Activated CD4-positive, alpha-beta memory T cell treated with anti-CD3 and anti-CD28 coated beads, Interleukin-2, amount 10 ng/mL, durations not matched to agents 7 days and 5 days (primary cell): ENCODE results near the gene MCF2L2. TPM values are rescaled to one million over a fixed set of nuclear protein-coding genes. Genes with fewer than 3 reads are reported as not detected.

Experiments
- CTCF ChIA-PET: fragments of 350-600 bp; sonication (Branson Sonifier 250); formaldehyde crosslinking; loops from one replicate; lab custom pipeline; 2021; ENCODE audit warnings: antibody characterized with exemption, inconsistent platforms; lab: Charles Lee
- POLR2A ChIA-PET: fragments of 350-600 bp; sonication (Branson Sonifier 250); formaldehyde crosslinking; loops from one replicate; lab custom pipeline; 2021; ENCODE audit warnings: antibody characterized with exemption; lab: Charles Lee
- DNase-seq: peaks from one replicate; pipeline ENCODE4 v3.0.0-alpha.2; 2020
- H3K27ac Mint-ChIP-seq: one replicate; pipeline ENCODE4 v1.8.0; 2021; ENCODE audit warnings: mild to moderate bottlenecking, mixed read lengths
- H3K27me3 Mint-ChIP-seq: one replicate; pipeline ENCODE4 v1.8.0; 2021; ENCODE audit warnings: mixed read lengths
- H3K36me3 Mint-ChIP-seq: one replicate; pipeline ENCODE4 v1.8.0; 2021; ENCODE audit warnings: low read depth, mixed read lengths
- H3K4me1 Mint-ChIP-seq: one replicate; pipeline ENCODE4 v1.8.0; 2021; ENCODE audit warnings: mixed read lengths
- H3K4me3 Mint-ChIP-seq: one replicate; pipeline ENCODE4 v1.8.0; 2021; ENCODE audit warnings: mild to moderate bottlenecking, mixed read lengths
- H3K9me3 Mint-ChIP-seq: one replicate; pipeline ENCODE4 v1.8.0; 2021; ENCODE audit warnings: mixed read lengths
- total RNA-seq, 2 experiments: library from RNA; stranded (reverse); gene quantifications; one replicate each; pipeline ENCODE4 v1.2.3, GENCODE V29; 2021

The MCF2L2 gene
- total RNA-seq, 2 experiments from 2014 or later: 6.6 to 7.0 TPM

- Mint-ChIP-seq H3K36me3 (peaks cover 3% of the 10 kb centered on the region), H3K27ac (peak overlapping the region; percentile 87), H3K27me3 (no peaks in the 10 kb centered on the region), H3K4me3 (no peak overlapping the region), H3K9me3 (no peaks in the 10 kb centered on the region), H3K4me1 (peaks cover 29% of the 10 kb centered on the region)
- DNase-seq: no peak
- POLR2A ChIA-PET: interaction anchor here (1.2 to 2.4 kb wide), 2 partner anchors 12 to 14 kb away, joined by 3 to 6 read pairs; no protein-coding TSS in a partner anchor
- CTCF ChIA-PET: interaction anchor here (0.7 kb wide), 1 partner anchor 874 kb away, joined by 3 read pairs; no protein-coding TSS in a partner anchor
Measured at GRCh38 chr3:183287301-183287971, 141.0 kb downstream of the MCF2L2 start.

DNA sequence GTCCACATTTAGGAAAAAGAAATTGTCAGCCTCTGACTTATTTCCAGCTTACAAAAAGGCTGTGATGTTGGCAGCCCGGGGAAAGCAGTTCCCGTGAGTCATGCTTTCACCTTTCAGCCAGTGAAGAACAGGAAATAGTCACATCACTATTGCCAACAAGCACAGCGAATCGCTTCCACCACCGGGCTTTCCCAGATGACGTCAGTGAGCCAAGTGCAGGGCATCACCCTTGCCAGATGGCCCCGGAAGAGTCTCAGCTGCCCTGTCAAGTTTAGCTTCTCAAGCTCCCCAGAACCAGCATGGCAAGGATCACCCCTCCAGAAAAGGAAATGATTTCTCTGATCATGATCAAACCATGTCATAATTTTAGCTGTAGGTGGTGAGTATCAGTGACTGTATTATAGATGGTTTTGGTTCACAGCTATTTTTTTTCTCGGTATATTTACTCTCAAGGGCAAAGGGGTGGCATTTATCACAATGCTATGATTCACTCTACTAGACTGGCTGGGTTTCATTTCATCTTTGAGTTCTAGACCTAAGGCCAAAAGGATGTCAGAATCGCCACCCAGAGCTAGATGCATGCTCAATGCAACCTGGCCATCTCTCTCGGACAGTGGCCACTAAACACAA is 142.5 kb downstream of the MCF2L2 start:
- Mint-ChIP-seq H3K36me3 (peaks cover 3% of the 10 kb centered on the region), H3K27ac (peak overlapping the region; percentile 87), H3K4me1 (peaks cover 29% of the 10 kb centered on the region), H3K27me3 (no peaks in the 10 kb centered on the region), H3K4me3 (peak overlapping the region; percentile 58), H3K9me3 (no peaks in the 10 kb centered on the region)
- ChIA-PET CTCF (interaction anchor here (0.7 to 2.1 kb wide), 8 partner anchors 11 to 102 kb away, joined by 3 to 8 read pairs (median 4); no protein-coding TSS in a partner anchor), POLR2A (interaction anchor here (1.0 to 2.4 kb wide), 7 partner anchors 11 to 599 kb away, joined by 3 to 6 read pairs (median 4); partner anchors contain the start of gene PARL)
- peak; percentile 92 for DNase-seq

- DNase-seq: no peak
- Mint-ChIP-seq H3K27me3 (no peaks in the 10 kb centered on the region), H3K4me1 (peaks cover 29% of the 10 kb centered on the region), H3K9me3 (no peaks in the 10 kb centered on the region), H3K36me3 (peaks cover 3% of the 10 kb centered on the region), H3K27ac (peak overlapping the region; percentile 87), H3K4me3 (no peak overlapping the region)
- CTCF ChIA-PET: interaction anchor here (1.2 to 2.1 kb wide), 5 partner anchors 14 to 98 kb away, joined by 3 to 8 read pairs (median 6); no protein-coding TSS in a partner anchor
- POLR2A ChIA-PET: interaction anchor here (1.0 to 2.4 kb wide), 7 partner anchors 12 to 599 kb away, joined by 3 to 6 read pairs (median 4); partner anchors contain the start of gene PARL
Measured at GRCh38 chr3:183285318-183285717, 143.1 kb downstream of the MCF2L2 start.

DNA sequence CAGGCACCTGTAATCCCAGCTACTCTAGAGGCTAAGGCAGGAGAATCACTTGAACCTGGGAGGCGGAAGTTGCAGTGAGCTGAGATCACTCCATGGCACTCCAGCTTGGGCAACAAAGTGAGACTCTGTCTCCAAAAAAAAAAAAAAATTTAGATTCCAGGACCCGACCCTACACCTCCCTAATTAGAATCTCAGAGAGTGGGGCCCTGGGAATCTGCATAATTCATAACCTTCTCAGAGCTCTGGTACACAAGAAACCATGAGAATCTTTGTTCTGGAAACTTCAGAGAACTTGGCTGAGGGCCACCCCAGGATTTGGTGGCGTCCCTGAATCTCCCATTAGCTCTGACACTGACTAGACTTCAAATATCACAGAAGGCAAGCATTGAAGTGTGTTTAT is 143.8 kb downstream of the MCF2L2 start:
- Mint-ChIP-seq H3K4me1 (peaks cover 29% of the 10 kb centered on the region), H3K36me3 (peaks cover 3% of the 10 kb centered on the region), H3K27ac (no peak overlapping the region), H3K27me3 (no peaks in the 10 kb centered on the region), H3K9me3 (no peaks in the 10 kb centered on the region), H3K4me3 (no peak overlapping the region)
- ChIA-PET CTCF (interaction anchor here (2.1 kb wide), 1 partner anchor 27 kb away, joined by 7 read pairs; no protein-coding TSS in a partner anchor), POLR2A (no interaction called here)
- DNase-seq: no peak

DNA sequence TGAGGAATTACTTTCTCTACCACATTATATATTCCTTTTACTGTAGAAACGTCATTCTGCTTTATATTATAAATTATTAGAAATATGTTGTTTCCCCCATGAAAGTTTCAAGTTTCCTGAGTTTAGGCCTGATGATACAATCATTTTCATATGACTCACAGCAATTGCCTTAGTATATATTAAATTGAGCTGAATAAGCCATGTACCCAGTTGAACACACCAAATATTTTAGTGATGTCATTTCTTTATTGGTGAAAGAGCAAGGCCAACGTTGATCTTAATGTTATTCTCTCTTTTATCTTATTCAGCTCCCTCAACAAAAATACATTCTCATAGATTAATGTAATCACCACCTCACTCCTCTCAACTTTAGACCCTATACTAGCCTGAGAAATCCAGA is 144.5 kb downstream of the MCF2L2 start:
- H3K36me3 Mint-ChIP-seq: no peaks in the 10 kb centered on the region
- peaks cover 29% of the 10 kb centered on the region for H3K4me1 Mint-ChIP-seq
- no peak overlapping the region for H3K4me3 Mint-ChIP-seq
- H3K27me3 Mint-ChIP-seq: no peaks in the 10 kb centered on the region
- no peak for DNase-seq
- H3K27ac Mint-ChIP-seq: no peak overlapping the region
- no peaks in the 10 kb centered on the region for H3K9me3 Mint-ChIP-seq
- ChIA-PET CTCF (no interaction called here), POLR2A (no interaction called here)

DNA sequence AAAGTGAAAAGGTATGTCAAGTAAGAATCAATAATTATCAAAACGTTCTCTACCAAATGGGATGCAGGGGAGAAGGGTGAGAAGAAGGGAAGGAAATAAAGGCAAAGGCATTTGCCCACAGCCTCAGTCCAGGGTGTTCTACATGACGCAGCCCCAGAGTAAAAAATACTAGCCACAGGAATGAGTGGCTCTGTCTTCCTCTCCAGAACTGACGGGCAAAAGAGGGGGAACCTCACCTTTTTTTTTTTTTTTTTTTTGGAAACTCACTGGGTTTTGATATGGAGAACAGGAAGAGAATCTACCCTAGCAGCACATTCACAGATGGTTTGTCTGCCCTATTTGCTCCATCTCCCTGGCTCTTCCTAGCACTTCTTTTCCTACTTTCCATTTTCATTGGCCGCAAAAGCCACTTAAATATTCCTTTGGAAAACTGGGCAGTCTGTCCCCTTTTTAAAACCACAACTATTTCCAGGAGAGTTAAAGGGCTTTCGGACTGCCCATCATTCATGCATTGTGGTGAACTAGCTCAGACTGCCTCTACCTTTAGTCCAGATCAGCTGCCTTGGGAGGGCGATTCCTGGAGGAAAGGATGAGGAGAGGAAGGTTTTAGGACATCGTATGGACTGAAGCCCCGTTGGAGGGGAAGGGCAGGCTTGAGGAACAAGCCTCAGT is 147.2 kb downstream of the MCF2L2 start:
- Mint-ChIP-seq H3K4me1 (peaks cover 19% of the 10 kb centered on the region), H3K27ac (no peak overlapping the region), H3K27me3 (no peaks in the 10 kb centered on the region), H3K9me3 (no peaks in the 10 kb centered on the region), H3K36me3 (no peaks in the 10 kb centered on the region), H3K4me3 (no peak overlapping the region)
- CTCF ChIA-PET: no interaction called here
- DNase-seq: no peak
- POLR2A ChIA-PET: no interaction called here

GRCh38 chr3:183279371-183279770 is 149.0 kb downstream of the MCF2L2 start:
- peaks cover 3% of the 10 kb centered on the region for H3K4me1 Mint-ChIP-seq
- no peak overlapping the region for H3K4me3 Mint-ChIP-seq
- CTCF ChIA-PET: no interaction called here
- H3K9me3 Mint-ChIP-seq: no peaks in the 10 kb centered on the region
- DNase-seq: no peak
- H3K36me3 Mint-ChIP-seq: no peaks in the 10 kb centered on the region
- POLR2A ChIA-PET: no interaction called here
- H3K27me3 Mint-ChIP-seq: no peaks in the 10 kb centered on the region
- H3K27ac Mint-ChIP-seq: no peak overlapping the region

GRCh38 chr3:183278479-183279088 is 149.8 kb downstream of the MCF2L2 start:
- no peak overlapping the region for H3K4me3 Mint-ChIP-seq
- DNase-seq: no peak
- H3K36me3 Mint-ChIP-seq: no peaks in the 10 kb centered on the region
- ChIA-PET CTCF (no interaction called here), POLR2A (no interaction called here)
- H3K27me3 Mint-ChIP-seq: no peaks in the 10 kb centered on the region
- H3K27ac Mint-ChIP-seq: no peak overlapping the region
- H3K4me1 Mint-ChIP-seq: no peaks in the 10 kb centered on the region
- H3K9me3 Mint-ChIP-seq: no peaks in the 10 kb centered on the region

DNA sequence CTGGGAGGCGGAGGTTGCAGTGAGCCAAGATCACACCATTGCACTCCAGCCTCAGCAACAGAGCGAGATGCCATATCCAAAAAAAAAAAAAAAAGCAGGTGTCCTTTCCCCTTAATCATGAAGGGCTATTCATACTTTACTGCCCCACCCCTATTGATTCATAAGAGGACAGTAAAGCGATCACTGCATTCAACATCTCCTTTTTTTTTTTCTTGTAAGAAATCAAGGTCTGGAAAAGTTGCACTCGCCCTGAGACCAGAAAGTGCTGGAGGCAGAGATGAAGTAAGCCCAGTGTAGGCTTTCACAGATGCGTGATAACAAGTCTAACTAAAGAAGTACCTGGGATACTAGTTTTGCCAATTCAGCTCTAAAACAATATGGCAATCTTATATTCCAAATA is 151.2 kb downstream of the MCF2L2 start:
- Mint-ChIP-seq H3K4me3 (no peak overlapping the region), H3K27me3 (no peaks in the 10 kb centered on the region), H3K36me3 (no peaks in the 10 kb centered on the region), H3K4me1 (peaks cover 2% of the 10 kb centered on the region), H3K9me3 (no peaks in the 10 kb centered on the region), H3K27ac (no peak overlapping the region)
- POLR2A ChIA-PET: no interaction called here
- CTCF ChIA-PET: interaction anchor here (0.7 kb wide), 1 partner anchor 234 kb away, joined by 3 read pairs; no protein-coding TSS in a partner anchor
- DNase-seq: no peak

DNA sequence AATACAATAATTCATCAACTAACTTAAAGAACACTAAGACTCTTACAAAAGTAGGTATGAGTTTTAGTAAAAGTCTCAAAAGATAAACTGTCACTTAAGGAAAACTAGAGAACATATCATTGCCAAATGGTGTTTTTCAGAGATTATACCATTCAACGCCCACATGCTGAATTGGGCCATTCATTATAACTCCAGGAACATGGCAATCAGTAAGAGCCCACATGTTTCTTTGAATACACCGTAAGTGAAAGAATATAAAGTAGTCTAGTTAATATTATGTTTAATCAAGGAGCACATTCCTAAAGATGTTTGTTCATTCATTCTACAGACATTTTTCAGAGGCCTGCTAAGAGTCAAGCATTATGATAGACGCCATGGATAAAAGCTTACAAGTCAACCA is 152.5 kb downstream of the MCF2L2 start:
- H3K9me3 Mint-ChIP-seq: no peaks in the 10 kb centered on the region
- H3K27ac Mint-ChIP-seq: no peak overlapping the region
- ChIA-PET POLR2A (no interaction called here), CTCF (interaction anchor here (0.6 kb wide), 2 partner anchors 345 to 1011 kb away, joined by 3 read pairs; no protein-coding TSS in a partner anchor)
- no peaks in the 10 kb centered on the region for H3K27me3 Mint-ChIP-seq
- no peaks in the 10 kb centered on the region for H3K36me3 Mint-ChIP-seq
- H3K4me3 Mint-ChIP-seq: no peak overlapping the region
- no peak for DNase-seq
- peaks cover 2% of the 10 kb centered on the region for H3K4me1 Mint-ChIP-seq

- Mint-ChIP-seq H3K36me3 (no peaks in the 10 kb centered on the region), H3K27ac (no peak overlapping the region), H3K4me1 (peaks cover 2% of the 10 kb centered on the region), H3K4me3 (no peak overlapping the region), H3K9me3 (no peaks in the 10 kb centered on the region), H3K27me3 (no peaks in the 10 kb centered on the region)
- CTCF ChIA-PET: no interaction called here
- DNase-seq: no peak
- POLR2A ChIA-PET: no interaction called here
Measured at GRCh38 chr3:183275418-183275817, 153.0 kb downstream of the MCF2L2 start.

GRCh38 chr3:183274609-183275008 is 153.8 kb downstream of the MCF2L2 start:
- POLR2A ChIA-PET: no interaction called here
- Mint-ChIP-seq H3K27ac (no peak overlapping the region), H3K4me1 (peaks cover 2% of the 10 kb centered on the region), H3K4me3 (no peak overlapping the region), H3K27me3 (no peaks in the 10 kb centered on the region), H3K9me3 (no peaks in the 10 kb centered on the region), H3K36me3 (no peaks in the 10 kb centered on the region)
- DNase-seq: no peak
- CTCF ChIA-PET: interaction anchor here (0.7 kb wide), 2 partner anchors 107 to 315 kb away, joined by 3 read pairs; no protein-coding TSS in a partner anchor
